HCT116 (cell line): ENCODE results near the gene PRKCD.

Source experiments
- EZH2 ChIP-seq: fragments of 200-600 bp; sonication (generic); IDR thresholded peaks from 2 replicates; pipeline ENCODE4 v1.6.1; 2017; ENCODE audit warnings: antibody characterized with exemption, mixed run types
- FOSL1 ChIP-seq: IDR thresholded peaks from 2 replicates; pipeline ENCODE4 v1.6.1; 2012; ENCODE audit warnings: low read depth
- JUND ChIP-seq: IDR thresholded peaks from 2 replicates; pipeline ENCODE4 v1.6.1; 2012
- POLR2A ChIP-seq: IDR thresholded peaks from 2 replicates; pipeline ENCODE4 v1.7.0; 2011; ENCODE audit warnings: borderline replicate concordance; ENCODE audit not compliant: insufficient read depth, insufficient read length; ENCODE audit errors: extremely low read depth
- YY1 ChIP-seq: IDR thresholded peaks from 2 replicates; pipeline ENCODE4 v1.6.1; 2011; ENCODE audit warnings: low read length, low read depth, moderate library complexity, mild to moderate bottlenecking; ENCODE audit not compliant: insufficient replicate concordance; ENCODE audit errors: extremely low read depth
- TF ChIP-seq, protein P1 (sequence below), 3 experiments: fragments of 200-600 bp in 1 of 3; sonication (generic) in 1 of 3; IDR thresholded peaks in 2 of 3; conservative IDR thresholded peaks in 1 of 3; 2 replicates each; pipeline ENCODE4 v1.5.1; 2012 to 2017; ENCODE audit warnings: low read depth in 2 of 3, low read length in 2 of 3, antibody characterized with exemption in 1 of 3, borderline replicate concordance in 1 of 3, control low read depth in 1 of 3, mild to moderate bottlenecking in 1 of 3, mixed read lengths in 1 of 3, mixed run types in 1 of 3, moderate library complexity in 1 of 3; ENCODE audit not compliant: insufficient read depth in 1 of 3

DNA sequence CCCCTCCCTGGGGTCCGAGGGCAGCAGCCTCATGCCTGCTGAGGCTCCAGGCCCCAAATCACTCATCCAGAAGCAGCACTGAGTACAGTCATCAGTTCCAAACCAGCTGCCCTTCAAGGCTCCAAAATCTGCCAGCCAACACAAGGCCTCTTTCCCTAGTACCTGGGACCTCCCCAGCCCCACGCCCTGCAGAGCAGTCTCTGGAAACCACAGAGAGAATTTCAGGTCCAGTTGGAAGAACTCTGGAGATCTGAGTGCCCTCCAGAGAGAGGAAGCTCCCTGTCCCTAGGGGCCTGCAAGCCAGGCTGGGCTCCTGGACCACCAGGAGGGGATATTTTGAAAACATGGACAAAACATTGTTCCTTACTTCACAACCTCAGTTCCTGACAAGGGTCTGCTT, 68.6 kb downstream of the PRKCD start:
- TF ChIP-seq JUND: no peak
- TF ChIP-seq, protein P1, sequence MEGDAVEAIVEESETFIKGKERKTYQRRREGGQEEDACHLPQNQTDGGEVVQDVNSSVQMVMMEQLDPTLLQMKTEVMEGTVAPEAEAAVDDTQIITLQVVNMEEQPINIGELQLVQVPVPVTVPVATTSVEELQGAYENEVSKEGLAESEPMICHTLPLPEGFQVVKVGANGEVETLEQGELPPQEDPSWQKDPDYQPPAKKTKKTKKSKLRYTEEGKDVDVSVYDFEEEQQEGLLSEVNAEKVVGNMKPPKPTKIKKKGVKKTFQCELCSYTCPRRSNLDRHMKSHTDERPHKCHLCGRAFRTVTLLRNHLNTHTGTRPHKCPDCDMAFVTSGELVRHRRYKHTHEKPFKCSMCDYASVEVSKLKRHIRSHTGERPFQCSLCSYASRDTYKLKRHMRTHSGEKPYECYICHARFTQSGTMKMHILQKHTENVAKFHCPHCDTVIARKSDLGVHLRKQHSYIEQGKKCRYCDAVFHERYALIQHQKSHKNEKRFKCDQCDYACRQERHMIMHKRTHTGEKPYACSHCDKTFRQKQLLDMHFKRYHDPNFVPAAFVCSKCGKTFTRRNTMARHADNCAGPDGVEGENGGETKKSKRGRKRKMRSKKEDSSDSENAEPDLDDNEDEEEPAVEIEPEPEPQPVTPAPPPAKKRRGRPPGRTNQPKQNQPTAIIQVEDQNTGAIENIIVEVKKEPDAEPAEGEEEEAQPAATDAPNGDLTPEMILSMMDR (IDR thresholded peaks at IDR 0.05 in 2 of 3, conservative IDR thresholded peaks at IDR 0.05 in 1 of 3; ENCODE audit: borderline replicate concordance in 1 of 3, insufficient read depth in 1 of 3, low read depth in 2 of 3, low read length in 2 of 3): no peak
- TF ChIP-seq FOSL1: no peak
- TF ChIP-seq POLR2A: no peak
- TF ChIP-seq EZH2: no peak
- no peak for TF ChIP-seq YY1
